Epidermal melanocyte (primary cell): Measurements from ENCODE around the gene HSPA12B.

Source experiments
- DNase-seq: peaks from one replicate; pipeline ENCODE4 v3.0.0; 2011; ENCODE audit warnings: low spot score; ENCODE audit not compliant: insufficient read length

Gene HSPA12B

DNA sequence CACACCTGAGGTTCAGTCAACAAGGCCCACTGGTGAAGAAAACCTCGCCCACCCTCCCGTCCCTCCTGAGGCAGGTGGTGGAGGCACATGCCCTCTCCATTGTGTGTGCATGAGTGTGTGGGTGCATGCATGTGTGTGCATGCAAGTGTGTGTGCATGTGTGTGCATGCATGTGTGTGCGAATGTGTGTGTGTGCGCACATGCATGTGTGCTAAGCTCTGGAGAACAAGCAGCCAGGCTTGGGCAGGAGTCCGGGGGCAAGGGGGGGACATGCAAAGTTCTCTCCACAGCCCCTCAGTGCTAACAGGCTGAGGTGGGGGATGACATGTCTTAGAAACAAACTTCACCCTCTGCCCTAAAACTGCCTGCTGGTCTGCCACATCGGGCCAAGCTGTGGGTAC lies 3.1 kb upstream of the HSPA12B start:
- DNase-seq: no peak

DNA sequence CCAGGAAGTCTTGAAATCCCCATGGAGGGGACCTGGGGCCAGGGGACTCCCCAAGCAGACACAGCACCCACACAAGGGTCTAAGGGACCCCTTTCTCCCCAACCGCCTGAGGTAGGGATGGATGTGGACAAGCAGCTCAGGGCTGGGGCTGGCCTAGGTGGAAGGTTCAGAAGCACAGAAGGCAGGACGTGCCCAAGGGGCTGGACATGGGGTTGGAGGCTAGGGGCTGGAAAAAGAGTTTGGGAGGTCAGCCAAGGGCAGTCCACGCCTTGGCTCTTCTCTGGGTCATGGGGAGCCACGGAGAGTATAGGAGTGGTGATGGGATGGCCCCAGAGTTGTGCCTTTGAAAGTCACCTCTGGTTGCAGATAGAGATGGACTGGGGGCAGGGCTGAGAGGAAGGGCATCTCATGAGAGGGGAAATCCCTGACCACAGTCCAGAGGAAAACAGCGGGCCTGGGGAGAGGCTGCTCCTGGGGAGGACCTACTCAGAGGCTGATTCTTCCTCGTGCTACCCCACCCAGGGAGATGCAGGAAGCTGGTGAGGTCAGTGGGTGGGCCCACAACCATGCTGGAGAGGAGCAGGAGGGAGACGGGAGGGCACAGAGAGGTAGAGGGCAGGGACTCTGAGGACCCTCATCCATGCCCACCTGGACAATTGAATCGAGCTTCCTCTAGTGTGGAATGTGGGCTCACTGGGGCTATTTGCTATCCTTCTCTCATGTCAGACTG lies 2.5 kb upstream of the HSPA12B start:
- no peak for DNase-seq

GRCh38 chr20:3730803-3731672 lies 1.4 kb upstream of the HSPA12B start:
- DNase-seq: peak; percentile 11

GRCh38 chr20:3731944-3732326 lies 550 bp upstream of the HSPA12B start:
- no peak for DNase-seq

- peak; percentile 12 for DNase-seq
These were observed 872 bp downstream of the HSPA12B start for GRCh38 chr20:3733119-3733995.

GRCh38 chr20:3734111-3734843 lies 1.8 kb downstream of the HSPA12B start:
- peak; percentile 8 for DNase-seq

- DNase-seq: peak; percentile 7
These were observed 3.3 kb downstream of the HSPA12B start for GRCh38 chr20:3735768-3736167.

DNA sequence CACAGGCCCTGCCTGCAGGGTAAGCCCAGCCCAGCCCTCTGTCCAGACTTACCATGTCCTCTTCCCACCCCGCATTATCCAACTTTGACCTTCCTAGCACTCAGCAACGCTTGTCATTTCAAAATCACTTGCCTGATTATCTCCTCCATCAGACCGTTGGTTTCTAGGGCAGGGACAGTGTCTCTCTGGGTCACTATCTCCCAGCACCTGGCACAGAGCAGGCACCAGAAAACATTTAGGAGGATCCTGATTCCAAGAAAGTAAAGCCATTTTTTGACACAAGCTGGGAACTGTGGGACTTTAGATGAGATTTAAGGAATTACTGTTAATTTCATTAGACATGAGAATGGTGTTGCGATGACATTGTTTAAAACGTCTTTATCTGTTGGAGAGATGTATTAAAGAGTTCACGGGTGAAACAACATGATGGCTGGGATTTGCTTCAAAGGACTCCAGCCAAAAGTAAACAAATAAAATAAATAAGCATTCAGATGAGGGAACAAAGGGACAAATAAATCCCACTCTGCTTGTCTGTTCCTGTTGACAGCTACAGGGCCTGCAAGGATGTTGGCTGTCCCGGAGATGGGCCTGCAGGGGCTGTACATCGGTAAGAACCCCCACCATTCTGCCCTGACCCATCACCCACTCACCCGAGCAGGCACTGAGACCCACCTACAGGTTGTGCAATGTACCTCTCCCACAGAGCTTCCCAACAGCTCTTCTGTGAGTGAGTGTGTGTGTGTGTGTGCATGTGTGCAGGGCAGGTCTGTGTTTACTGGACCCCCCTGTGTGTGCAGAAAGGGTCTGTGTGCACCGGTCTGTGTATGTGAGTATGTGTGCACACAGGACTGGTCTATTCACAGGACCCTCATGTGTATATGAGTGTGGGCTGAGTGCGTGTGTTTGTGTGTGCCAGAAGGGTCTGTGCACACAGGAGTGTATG lies 5.9 kb downstream of the HSPA12B start:
- DNase-seq: no peak

DNA sequence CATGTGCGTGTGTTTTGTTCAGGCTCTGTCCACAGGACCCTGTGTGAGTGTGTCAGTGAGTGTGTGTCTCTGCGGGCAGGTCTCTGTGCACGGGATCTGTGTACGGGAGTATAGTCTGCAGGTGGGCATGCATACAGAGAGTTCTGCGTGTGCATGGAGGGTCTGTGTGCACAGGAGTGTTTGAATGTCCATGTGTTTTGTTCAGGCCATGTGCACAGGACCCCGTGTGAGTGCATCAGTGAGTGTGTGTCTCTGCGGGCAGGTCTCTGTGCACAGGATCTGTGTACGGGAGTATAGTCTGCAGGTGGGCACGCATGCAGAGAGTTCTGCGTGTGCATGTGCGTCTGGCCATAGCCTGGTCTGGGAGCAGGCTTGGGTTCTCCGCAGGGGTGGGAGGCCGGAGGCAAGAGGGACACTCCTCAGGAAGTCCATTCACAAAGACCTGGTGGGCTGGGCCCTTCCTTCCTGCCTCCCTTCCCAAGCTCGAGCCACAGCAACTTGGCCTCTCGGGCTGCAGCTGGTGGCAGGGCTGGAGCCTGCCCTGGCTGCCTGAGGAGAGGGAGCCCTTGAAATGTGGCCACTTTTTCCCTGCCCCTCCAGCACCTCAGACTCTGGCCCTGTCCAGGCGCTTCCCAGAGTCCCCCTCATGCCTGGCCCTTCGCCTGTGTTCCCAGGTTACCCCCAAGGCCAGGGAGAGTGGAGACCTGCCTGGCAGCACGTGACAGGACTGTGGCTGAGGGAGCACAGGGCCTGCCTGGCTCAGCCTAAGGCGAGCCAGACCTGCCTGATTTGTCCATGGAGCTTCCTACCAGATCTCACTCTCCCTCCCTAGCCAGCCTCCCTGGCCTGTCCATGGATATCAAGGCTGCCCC lies 6.8 kb downstream of the HSPA12B start:
- no peak for DNase-seq

- DNase-seq: no peak
These were observed 7.5 kb downstream of the HSPA12B start for GRCh38 chr20:3739926-3740451.

DNA sequence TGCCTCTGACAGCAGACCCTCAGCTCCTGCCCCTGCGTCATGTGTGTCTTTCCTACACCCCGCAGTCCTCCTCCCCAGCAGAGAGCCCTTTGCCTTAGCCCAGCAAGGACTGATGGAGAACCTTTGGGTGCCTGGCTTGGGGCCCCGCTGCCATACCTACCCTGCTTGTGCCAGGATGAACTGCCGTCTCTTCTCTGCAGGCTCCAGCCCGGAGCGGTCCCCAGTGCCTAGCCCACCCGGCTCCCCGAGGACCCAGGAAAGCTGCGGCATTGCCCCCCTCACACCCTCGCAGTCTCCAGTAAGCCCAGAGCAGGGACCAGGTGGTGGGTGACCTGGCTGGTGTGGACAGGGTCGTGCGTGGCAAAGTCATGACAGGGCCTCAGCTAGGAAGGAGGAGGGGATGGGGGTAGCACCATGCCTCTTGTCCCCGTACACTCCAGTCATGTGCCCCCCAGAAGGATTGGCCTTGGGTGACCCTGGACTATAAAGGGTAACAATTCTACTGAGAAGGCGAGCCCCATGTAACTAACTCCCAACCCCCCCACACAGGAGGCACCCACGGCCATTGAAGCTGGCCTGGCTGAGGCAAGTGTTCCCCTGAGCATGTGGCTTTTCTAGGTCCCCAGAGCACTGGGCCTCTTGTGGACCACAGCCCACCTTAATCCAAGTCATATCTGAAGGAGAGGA lies 8.3 kb downstream of the HSPA12B start:
- no peak for DNase-seq

GRCh38 chr20:3741836-3742458 lies 9.5 kb downstream of the HSPA12B start:
- no peak for DNase-seq

GRCh38 chr20:3743251-3743650 lies 10.8 kb downstream of the HSPA12B start:
- no peak for DNase-seq

GRCh38 chr20:3744037-3744436 lies 11.6 kb downstream of the HSPA12B start:
- DNase-seq: no peak

DNA sequence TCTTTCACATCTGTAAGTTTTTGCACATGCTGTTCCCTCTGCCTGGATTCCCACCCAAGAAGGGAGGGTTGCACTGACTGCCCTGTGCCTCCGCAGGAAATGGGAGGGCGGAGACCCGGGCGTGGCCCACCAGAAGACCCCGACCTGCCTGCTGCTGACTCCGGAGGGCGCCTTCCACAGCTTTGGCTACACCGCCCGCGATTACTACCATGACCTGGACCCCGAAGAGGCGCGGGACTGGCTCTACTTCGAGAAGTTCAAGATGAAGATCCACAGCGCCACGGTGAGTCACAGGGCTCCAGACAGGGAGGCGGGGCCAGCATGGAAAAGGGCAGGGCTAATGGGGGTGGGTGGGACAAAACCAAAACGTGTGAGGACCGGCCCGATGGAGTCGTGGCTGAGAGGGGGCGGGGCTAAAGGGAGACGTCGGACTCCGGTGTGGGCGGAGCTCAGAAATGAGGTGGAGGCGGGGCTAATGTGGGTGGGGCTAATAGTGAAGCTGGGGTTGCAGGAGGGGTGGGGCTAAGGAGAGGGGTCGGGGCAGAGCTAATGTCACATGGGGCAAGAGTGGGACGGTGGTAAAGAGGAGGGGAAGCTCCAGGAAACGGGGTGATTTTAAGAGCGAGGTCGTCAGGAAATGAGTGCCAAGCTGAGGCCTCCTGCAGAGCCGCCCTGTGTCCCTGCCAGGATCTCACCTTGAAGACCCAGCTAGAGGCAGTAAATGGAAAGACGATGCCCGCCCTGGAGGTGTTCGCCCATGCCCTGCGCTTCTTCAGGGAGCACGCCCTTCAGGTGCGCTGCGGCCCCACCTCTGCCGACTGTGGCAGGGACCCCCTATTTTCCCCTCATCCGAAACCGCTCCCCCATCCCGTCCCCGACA lies 12.6 kb downstream of the HSPA12B start:
- peak; percentile 52 for DNase-seq

- DNase-seq: no peak
These were observed 13.2 kb downstream of the HSPA12B start for GRCh38 chr20:3745686-3746173.
